ENCODE measurements around the gene HAT1.
A peak's percentile ranks its signal among the peaks of the same experiment; 100 is the strongest.
"Not testable (repeated sequence)": the region's sequence is repeated elsewhere in the genome, so short reads cannot be mapped to it uniquely, and the experiment has no call there.

The HAT1 gene

GRCh38 chr2:171985076-171985475 lies 62.8 kb downstream of the HAT1 start:
- TF ChIP-seq ZFX (IDR thresholded peaks at IDR 0.05): no peak
- TF ChIP-seq CTCF (conservative IDR thresholded peaks at IDR 0.05): no peak
- H3K27ac ChIP-seq: no peak overlapping the region

- TF ChIP-seq CTCF (conservative IDR thresholded peaks at IDR 0.05) (no peak), ZFX (IDR thresholded peaks at IDR 0.05) (no peak)
Observed at GRCh38 chr2:171986778-171987177, 64.5 kb downstream of the HAT1 start.

GRCh38 chr2:171991027-171991426 lies 68.8 kb downstream of the HAT1 start:
- TF ChIP-seq CTCF (conservative IDR thresholded peaks at IDR 0.05): no peak
- TF ChIP-seq ZFX (IDR thresholded peaks at IDR 0.05): no peak
- H3K27ac ChIP-seq: no peak overlapping the region

More at GRCh38 chr2:171986778-171987177, 64.5 kb downstream of the HAT1 start:
- no peak overlapping the region for H3K27ac ChIP-seq

GRCh38 chr2:171995586-171995985 lies 73.3 kb downstream of the HAT1 start:
- no peak for TF ChIP-seq CTCF (conservative IDR thresholded peaks at IDR 0.05)
- no peak for TF ChIP-seq ZFX (IDR thresholded peaks at IDR 0.05)
- H3K27ac ChIP-seq: no peak overlapping the region

- TF ChIP-seq ZFX (IDR thresholded peaks at IDR 0.05) (no peak), CTCF (conservative IDR thresholded peaks at IDR 0.05) (no peak)
- H3K27ac ChIP-seq: no peak overlapping the region
Observed at GRCh38 chr2:171996021-171996420, 73.8 kb downstream of the HAT1 start.

- H3K27ac ChIP-seq: not testable (repeated sequence)
Observed at GRCh38 chr2:171997031-171997430, 74.8 kb downstream of the HAT1 start.

GRCh38 chr2:171999161-171999560 lies 76.9 kb downstream of the HAT1 start:
- peak overlapping the region; percentile 89 for H3K27ac ChIP-seq
- TF ChIP-seq CTCF (conservative IDR thresholded peaks at IDR 0.05) (no peak), ZFX (IDR thresholded peaks at IDR 0.05) (no peak)

- peak; percentile 23 for TF ChIP-seq CTCF (conservative IDR thresholded peaks at IDR 0.05)
- TF ChIP-seq ZFX (IDR thresholded peaks at IDR 0.05): no peak
- peak within 1 kb of the TSS; percentile 89 for H3K27ac ChIP-seq
Observed at GRCh38 chr2:171999604-172000469, 77.6 kb downstream of the HAT1 start, which contains the start of gene METAP1D. Gene METAP1D (plus strand): TSS chr2:171999953. CDS start chr2:171999970, 17 bp downstream.
